Measurements from ENCODE around the gene CAPZB.

CAPZB gene

DNA sequence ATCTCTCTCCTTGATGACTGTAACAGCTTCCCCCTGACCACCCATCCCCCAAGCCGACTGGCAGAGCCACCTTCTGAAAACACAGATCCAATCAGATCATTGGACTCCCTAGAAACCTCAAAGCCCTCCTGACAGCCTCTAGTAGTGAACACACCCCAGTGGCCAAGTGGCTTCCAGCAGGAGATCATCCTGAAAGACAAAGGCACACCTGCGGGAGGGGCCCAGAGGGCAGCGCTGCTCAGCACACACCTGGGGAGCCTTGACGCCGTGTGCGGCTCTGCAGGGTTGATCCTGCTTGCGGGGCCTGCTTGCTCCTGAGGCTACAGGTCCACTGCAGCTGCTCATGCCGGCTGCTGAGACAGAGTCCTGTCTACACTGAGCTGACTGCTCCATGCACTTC, 131.7 kb downstream of the CAPZB start:
- FAIRE-seq, result no peak
- no peak for DNase-seq (ENCODE audit: insufficient read length, low spot score)
- TF ChIP-seq PAX5 (IDR thresholded peaks at IDR 0.05; ENCODE audit: insufficient read depth, low read length, severe bottlenecking) (no peak), TAF1 (IDR thresholded peaks at IDR 0.05; ENCODE audit: low read depth, low read length) (no peak), SPI1 (IDR thresholded peaks at IDR 0.05; ENCODE audit: low read depth, low read length) (no peak), POLR2AphosphoS5 (IDR thresholded peaks at IDR 0.05; ENCODE audit: low read depth, low read length) (no peak), POU2F2 (IDR thresholded peaks at IDR 0.05; ENCODE audit: low read depth, low read length) (no peak), POLR2A (IDR thresholded peaks at IDR 0.05; ENCODE audit: low read depth, low read length) (no peak)

DNA sequence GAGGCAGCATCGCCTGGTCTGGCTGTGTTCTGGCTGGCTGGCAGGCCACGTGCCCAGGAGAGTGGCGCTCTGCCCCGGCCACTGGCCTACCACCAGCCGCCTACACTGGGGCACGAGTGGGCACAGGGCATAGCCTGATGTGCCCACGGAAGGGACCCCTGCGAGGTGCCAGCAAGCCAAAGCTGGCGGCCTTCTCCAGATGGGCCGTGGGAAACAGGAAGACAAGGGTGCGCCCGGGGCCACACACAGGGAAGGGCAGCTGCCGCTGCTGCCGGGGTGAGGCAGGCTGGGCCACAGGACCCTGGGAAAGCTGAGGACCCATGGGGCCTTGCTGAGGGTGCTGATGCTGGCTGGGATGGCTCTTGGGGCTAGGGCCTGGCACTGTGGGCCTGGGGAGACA, 132.5 kb downstream of the CAPZB start:
- FAIRE-seq (no peak), DNase-seq (ENCODE audit: insufficient read length, low spot score) (no peak)
- TF ChIP-seq PAX5 (IDR thresholded peaks at IDR 0.05; ENCODE audit: insufficient read depth, low read length, severe bottlenecking) (no peak), POLR2AphosphoS5 (IDR thresholded peaks at IDR 0.05; ENCODE audit: low read depth, low read length) (no peak), SPI1 (IDR thresholded peaks at IDR 0.05; ENCODE audit: low read depth, low read length) (no peak), POU2F2 (IDR thresholded peaks at IDR 0.05; ENCODE audit: low read depth, low read length) (no peak), POLR2A (IDR thresholded peaks at IDR 0.05; ENCODE audit: low read depth, low read length) (no peak), TAF1 (IDR thresholded peaks at IDR 0.05; ENCODE audit: low read depth, low read length) (no peak)

DNA sequence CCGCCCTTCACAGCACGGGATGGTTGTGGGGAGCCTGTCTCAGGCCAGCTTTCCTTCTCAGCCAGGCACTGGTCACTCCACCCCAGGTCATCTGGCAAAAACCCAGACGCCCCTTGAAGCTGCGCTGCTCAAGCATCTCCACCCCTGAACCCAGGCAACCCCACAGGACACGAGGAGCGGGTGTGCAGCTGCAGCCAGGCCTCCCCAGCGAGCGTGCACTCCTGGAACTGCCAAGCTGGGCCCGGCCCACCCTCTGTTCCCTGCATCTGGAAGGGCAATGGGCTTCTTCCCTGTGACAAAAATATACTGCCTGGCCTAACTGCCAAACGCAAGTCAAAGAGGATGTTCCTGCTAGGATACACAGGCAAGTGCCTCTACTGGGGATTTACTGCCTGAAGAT, 133.5 kb downstream of the CAPZB start:
- FAIRE-seq (no peak), DNase-seq (ENCODE audit: insufficient read length, low spot score) (no peak)
- TF ChIP-seq SPI1 (IDR thresholded peaks at IDR 0.05; ENCODE audit: low read depth, low read length), result no peak
- TF ChIP-seq POLR2A (IDR thresholded peaks at IDR 0.05; ENCODE audit: low read depth, low read length), result no peak
- no peak for TF ChIP-seq POLR2AphosphoS5 (IDR thresholded peaks at IDR 0.05; ENCODE audit: low read depth, low read length)
- no peak for TF ChIP-seq TAF1 (IDR thresholded peaks at IDR 0.05; ENCODE audit: low read depth, low read length)
- no peak for TF ChIP-seq PAX5 (IDR thresholded peaks at IDR 0.05; ENCODE audit: insufficient read depth, low read length, severe bottlenecking)
- TF ChIP-seq POU2F2 (IDR thresholded peaks at IDR 0.05; ENCODE audit: low read depth, low read length), result no peak

DNA sequence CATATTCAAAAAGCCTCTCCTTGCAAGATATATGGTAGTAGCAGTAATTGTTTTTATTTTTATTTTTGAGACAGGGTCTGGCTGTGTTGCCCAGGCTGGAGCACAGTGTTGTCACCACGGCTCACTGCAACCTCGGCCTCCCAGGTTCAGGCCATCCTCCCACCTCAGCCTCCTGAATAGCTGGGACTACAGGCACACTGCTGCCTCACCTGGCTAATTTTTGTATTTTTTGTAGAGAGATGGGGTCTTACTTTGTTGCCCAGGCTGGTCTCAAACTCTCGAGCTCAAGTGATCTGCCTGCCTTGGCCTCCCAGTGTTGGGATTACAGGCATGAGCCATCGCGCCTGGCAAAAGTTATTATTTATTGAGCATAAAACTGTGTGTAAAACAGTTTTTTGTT, 134.8 kb downstream of the CAPZB start:
- TF ChIP-seq TAF1 (IDR thresholded peaks at IDR 0.05; ENCODE audit: low read depth, low read length), result no peak
- TF ChIP-seq POLR2AphosphoS5 (IDR thresholded peaks at IDR 0.05; ENCODE audit: low read depth, low read length), result no peak
- no peak for TF ChIP-seq POLR2A (IDR thresholded peaks at IDR 0.05; ENCODE audit: low read depth, low read length)
- no peak for TF ChIP-seq POU2F2 (IDR thresholded peaks at IDR 0.05; ENCODE audit: low read depth, low read length)
- TF ChIP-seq PAX5 (IDR thresholded peaks at IDR 0.05; ENCODE audit: insufficient read depth, low read length, severe bottlenecking), result no peak
- no peak for TF ChIP-seq SPI1 (IDR thresholded peaks at IDR 0.05; ENCODE audit: low read depth, low read length)
- DNase-seq (ENCODE audit: insufficient read length, low spot score) (no peak), FAIRE-seq (no peak)

DNA sequence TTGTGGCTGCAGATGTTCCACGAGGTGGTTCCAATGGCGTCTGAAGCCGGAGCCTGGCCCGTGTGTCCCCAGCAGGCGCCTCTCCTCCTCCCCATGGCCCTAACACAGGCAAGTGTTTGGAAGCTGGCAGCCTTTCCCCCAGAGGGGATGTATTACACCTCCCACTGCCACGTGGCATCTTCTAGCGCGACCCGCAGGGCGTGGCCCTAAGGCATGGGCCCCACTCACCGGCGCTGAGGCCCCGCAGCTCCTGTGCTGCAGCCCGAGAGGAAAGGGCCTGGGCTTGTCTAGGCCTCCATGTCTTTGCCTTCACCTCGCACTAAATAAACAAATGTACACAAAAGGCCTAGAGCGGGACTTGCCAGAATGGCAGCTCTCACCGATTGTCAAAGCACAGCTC, 135.3 kb downstream of the CAPZB start:
- TF ChIP-seq SPI1 (IDR thresholded peaks at IDR 0.05; ENCODE audit: low read depth, low read length) (no peak), POLR2A (IDR thresholded peaks at IDR 0.05; ENCODE audit: low read depth, low read length) (no peak), PAX5 (IDR thresholded peaks at IDR 0.05; ENCODE audit: insufficient read depth, low read length, severe bottlenecking) (no peak), POU2F2 (IDR thresholded peaks at IDR 0.05; ENCODE audit: low read depth, low read length) (no peak), TAF1 (IDR thresholded peaks at IDR 0.05; ENCODE audit: low read depth, low read length) (no peak), POLR2AphosphoS5 (IDR thresholded peaks at IDR 0.05; ENCODE audit: low read depth, low read length) (no peak)
- no peak for FAIRE-seq

DNA sequence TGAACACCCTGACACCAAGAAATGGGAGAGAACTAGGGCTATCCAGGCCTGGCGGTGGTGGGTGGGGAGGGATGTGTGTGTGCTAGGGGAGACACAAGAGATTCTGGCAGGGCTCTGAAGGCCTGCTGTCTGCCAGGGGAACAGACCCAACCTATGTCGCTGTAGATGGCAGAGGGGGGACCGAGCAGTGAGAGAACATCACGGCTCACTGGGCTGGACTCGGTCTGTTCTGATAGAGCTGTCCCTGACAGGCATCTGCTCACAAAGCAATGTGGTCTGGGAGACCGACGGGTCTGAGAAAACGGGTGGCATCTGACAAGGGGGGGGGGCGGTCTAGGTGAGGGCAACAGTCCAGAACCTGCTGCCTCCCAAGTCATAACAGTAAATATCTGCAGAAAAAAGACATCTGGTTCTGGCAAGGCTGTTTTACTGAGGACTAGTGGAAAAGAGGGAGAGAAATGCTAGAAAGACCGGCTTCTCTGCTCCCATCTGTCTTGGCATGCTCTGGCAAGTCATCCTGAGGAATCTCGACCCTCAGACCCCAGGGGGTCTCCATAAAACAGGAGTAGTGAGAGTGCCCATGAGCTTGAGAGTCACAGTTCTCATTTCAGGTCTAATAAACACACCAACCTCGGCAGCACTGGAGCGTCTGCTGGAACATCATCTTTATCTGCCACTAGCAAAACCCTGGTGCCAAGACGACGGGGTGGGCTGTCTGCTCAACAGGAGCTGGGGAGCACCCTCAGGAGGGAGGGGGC, 136.7 kb downstream of the CAPZB start:
- TF ChIP-seq SPI1 (IDR thresholded peaks at IDR 0.05; ENCODE audit: low read depth, low read length) (no peak), POU2F2 (IDR thresholded peaks at IDR 0.05; ENCODE audit: low read depth, low read length) (no peak), POLR2A (IDR thresholded peaks at IDR 0.05; ENCODE audit: low read depth, low read length) (no peak), POLR2AphosphoS5 (IDR thresholded peaks at IDR 0.05; ENCODE audit: low read depth, low read length) (no peak), PAX5 (IDR thresholded peaks at IDR 0.05; ENCODE audit: insufficient read depth, low read length, severe bottlenecking) (no peak), TAF1 (IDR thresholded peaks at IDR 0.05; ENCODE audit: low read depth, low read length) (no peak)
- no peak for FAIRE-seq
- DNase-seq (ENCODE audit: insufficient read length, low spot score), result no peak

More for the DNA sequence above, 135.3 kb downstream of the CAPZB start:
- no peak for DNase-seq (ENCODE audit: insufficient read length, low spot score)

DNA sequence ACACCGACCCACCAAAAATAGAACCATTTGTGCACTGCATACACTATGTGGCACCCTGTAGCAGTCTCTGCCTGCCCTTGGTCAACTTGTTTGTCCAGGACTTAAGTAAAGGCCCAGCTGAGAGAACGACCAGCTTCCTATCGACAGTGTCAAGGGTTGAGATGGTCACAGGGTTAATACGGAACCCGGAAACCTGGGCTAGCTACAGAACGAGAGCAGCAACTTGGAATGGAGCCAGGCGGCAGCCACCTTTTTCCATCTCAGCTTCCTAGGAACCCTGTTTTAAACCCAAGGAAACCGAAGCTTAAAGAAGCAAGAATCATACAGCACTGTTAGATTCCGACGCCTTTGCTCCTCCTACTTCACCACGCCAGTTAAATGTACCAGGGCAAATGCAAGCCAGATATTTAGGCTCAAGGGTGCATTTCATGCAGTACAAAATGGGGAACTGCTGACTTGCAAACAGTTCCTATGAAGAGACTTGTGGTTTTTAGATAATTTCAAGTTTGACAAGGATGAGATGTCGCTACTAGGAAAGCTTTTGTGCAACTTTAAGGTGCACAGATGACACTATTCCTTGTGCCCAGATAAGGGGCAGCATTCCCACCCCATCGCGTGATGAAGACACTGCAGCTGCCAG, 137.7 kb downstream of the CAPZB start:
- FAIRE-seq, result no peak
- no peak for DNase-seq (ENCODE audit: insufficient read length, low spot score)
- TF ChIP-seq TAF1 (IDR thresholded peaks at IDR 0.05; ENCODE audit: low read depth, low read length) (no peak), PAX5 (IDR thresholded peaks at IDR 0.05; ENCODE audit: insufficient read depth, low read length, severe bottlenecking) (no peak), POLR2AphosphoS5 (IDR thresholded peaks at IDR 0.05; ENCODE audit: low read depth, low read length) (no peak), POLR2A (IDR thresholded peaks at IDR 0.05; ENCODE audit: low read depth, low read length) (no peak), POU2F2 (IDR thresholded peaks at IDR 0.05; ENCODE audit: low read depth, low read length) (no peak), SPI1 (IDR thresholded peaks at IDR 0.05; ENCODE audit: low read depth, low read length) (peak; percentile 59; the same call in 1 of the 2 replicates)

DNA sequence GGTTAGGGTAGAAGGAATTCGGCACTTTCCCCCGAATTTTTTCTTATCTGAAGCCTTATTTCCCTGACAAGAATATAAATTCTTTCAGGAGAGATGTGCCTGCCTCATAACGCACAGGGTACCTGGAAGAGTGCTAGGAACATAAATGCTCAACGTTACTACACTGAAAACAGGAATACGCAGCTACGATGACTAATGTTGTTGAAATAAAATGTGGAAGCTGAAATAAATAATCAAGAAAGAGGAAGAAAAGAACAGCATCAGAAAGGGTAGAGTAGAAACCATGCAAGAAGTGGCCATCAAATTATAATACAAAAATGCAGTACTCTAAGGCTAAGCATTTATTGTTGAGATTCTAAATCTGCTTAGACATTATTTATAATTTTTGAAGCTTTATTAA, 139.3 kb downstream of the CAPZB start:
- DNase-seq (ENCODE audit: insufficient read length, low spot score), result no peak
- TF ChIP-seq POLR2AphosphoS5 (IDR thresholded peaks at IDR 0.05; ENCODE audit: low read depth, low read length) (no peak), POLR2A (IDR thresholded peaks at IDR 0.05; ENCODE audit: low read depth, low read length) (no peak), TAF1 (IDR thresholded peaks at IDR 0.05; ENCODE audit: low read depth, low read length) (no peak)
- FAIRE-seq, result no peak

DNA sequence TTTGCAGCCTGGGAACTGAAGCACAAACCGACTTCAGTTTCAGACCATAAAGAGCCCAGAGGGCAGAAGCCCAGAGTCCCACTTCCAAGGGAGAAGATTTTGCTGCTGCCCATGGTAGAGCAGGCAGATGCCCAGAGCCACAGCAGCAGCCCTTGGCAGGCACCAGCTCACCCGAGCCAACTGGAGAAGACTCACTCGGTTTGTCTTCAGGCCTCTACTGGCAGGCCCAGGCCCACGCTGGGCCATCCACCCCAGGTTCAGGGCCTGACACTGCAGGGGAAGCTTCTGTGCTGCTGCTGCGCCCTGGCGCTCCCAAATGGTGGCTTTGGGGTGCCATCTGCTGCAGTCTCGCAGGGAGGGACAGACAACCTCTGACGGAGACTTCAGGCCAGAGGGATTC, 139.9 kb downstream of the CAPZB start:
- TF ChIP-seq POLR2AphosphoS5 (IDR thresholded peaks at IDR 0.05; ENCODE audit: low read depth, low read length) (no peak), POU2F2 (IDR thresholded peaks at IDR 0.05; ENCODE audit: low read depth, low read length) (no peak), POLR2A (IDR thresholded peaks at IDR 0.05; ENCODE audit: low read depth, low read length) (no peak), TAF1 (IDR thresholded peaks at IDR 0.05; ENCODE audit: low read depth, low read length) (no peak)
- DNase-seq (ENCODE audit: insufficient read length, low spot score) (no peak), FAIRE-seq (no peak)
